Stimulated activated naive CD4-positive, alpha-beta T cell (primary cell): ENCODE data around the gene UGT2B28.
"Not testable (repeated sequence)": the region's sequence is repeated elsewhere in the genome, so short reads cannot be mapped to it uniquely, and the experiment has no call there.

ENCODE experiments used
- DNase-seq, 6 experiments: peaks; one replicate each; lab custom pipeline; 2025; lab: John Stamatoyannopoulos, UW

UGT2B28 gene

DNA sequence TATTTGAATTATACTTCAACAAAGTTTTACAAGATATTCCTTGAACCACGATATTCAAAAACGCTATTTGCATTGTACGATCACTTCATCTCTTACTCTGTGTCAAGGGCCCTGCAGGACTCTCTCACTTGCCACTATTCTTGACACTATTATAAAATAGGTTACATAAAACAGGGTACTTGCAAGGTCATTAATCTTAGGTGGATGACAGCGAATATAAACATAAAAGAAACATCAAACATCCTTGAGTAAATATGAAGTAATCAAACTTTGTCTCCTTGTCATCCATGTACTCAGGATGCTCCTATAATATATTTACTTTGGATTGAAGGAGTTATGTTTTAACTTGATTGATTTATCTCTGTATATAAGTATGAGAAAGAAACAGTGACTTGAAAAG is at the start of gene UGT2B28:
UGT2B28 (plus strand) TSS at position 395 of the 400 bp plus-strand sequence. CDS start 26 bp downstream, outside the sequence.
- not testable (repeated sequence) for DNase-seq

- no peak for DNase-seq
Measured at GRCh38 chr4:69239092-69239491, 41.2 kb upstream of the UGT2B28 start.

GRCh38 chr4:69239557-69240168 is 40.6 kb upstream of the UGT2B28 start:
- DNase-seq, result no peak

GRCh38 chr4:69240787-69241186 is 39.5 kb upstream of the UGT2B28 start:
- not testable (repeated sequence) for DNase-seq

- not testable (repeated sequence) for DNase-seq
Measured at GRCh38 chr4:69241746-69242145, 38.5 kb upstream of the UGT2B28 start.

- DNase-seq, result not testable (repeated sequence)
Measured at GRCh38 chr4:69242562-69243240, 37.6 kb upstream of the UGT2B28 start.

- not testable (repeated sequence) for DNase-seq
Measured at GRCh38 chr4:69250884-69251283, 29.4 kb upstream of the UGT2B28 start.

- DNase-seq, result not testable (repeated sequence)
Measured at GRCh38 chr4:69253147-69253772, 27.0 kb upstream of the UGT2B28 start.

DNA sequence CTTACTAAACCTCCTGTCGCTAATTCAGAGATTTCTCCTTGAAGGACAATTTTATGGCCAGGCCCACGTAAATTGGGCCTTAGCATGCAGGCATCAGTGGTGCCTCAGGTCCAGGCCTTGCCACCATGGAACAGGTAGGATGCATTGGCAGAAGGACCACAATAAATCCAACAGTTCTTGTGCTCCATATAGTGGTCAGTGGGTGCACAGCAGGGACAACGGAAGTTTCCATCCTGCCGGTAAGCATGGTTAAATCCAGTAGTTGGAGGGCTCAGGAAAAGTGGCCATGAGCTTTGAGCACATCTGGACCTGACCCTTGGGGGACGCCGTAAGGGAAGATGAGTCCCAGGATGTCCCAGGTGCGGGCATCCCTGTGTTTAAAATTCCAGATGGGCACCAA is 11.7 kb upstream of the UGT2B28 start:
- DNase-seq, result not testable (repeated sequence)

GRCh38 chr4:69296356-69296755 is 16.1 kb downstream of the UGT2B28 start:
- DNase-seq, result not testable (repeated sequence)

DNA sequence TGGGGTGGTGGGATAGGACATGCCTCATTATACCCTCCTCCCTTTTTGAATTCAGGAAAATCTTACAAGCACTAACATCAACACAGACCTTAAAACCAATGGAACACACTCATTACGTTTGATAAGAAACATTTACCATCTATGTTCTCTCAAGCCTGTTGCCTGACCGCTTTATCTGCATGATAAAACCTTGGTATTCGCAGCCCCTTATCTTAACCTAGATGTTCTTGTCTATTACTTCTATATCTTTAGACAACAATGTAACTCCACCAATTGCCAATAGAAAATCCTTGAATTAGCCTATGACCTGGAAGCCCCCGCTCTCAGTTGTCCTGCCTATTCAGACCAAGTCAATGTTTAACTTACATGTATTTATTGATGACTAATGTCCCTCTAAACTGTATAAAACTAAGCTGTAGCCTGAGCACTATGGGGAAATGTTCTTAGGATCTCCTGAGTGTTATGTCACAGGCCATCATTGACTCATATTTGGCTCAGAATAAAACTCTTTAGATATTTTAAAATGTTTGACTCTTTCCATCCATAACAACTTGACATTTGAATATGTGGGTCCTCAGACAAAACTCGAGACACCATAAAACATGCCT is 28.3 kb downstream of the UGT2B28 start:
- DNase-seq, result not testable (repeated sequence)

- DNase-seq, result not testable (repeated sequence)
Measured at GRCh38 chr4:69309549-69310076, 29.3 kb downstream of the UGT2B28 start.

GRCh38 chr4:69310262-69310661 is 30.0 kb downstream of the UGT2B28 start:
- DNase-seq, result not testable (repeated sequence)

DNA sequence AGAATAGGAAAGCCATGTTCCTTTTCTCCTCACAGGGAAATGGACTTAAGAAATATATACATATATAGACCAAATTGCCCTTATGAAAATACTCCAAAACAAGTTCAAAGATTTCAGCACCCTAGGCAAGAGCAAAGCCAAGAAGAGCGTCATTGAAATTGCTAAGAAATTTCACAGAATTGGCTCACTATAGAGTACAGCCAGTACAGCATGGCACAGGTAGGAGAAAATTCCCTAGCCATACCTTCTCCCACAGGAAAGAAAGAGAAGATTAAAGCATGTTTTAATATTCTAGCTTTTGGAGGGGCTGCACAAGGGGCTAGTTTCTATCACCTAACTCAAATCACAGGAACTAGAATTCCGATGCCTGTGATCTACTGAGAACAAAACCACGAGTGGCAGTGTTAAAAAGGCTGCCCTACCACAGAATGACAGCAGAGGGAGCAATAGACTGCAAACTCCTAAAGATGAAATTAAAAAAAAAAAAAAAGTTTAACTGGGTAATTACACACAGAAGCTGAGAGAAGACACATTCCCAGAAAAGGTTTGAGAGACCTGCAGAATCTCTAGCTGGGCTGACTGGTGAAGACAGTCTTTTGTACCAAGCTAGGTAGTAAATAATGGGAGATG is 37.5 kb downstream of the UGT2B28 start:
- peak in 4 of 6 experiments; percentile 1 to 5 (median 2) for DNase-seq

DNA sequence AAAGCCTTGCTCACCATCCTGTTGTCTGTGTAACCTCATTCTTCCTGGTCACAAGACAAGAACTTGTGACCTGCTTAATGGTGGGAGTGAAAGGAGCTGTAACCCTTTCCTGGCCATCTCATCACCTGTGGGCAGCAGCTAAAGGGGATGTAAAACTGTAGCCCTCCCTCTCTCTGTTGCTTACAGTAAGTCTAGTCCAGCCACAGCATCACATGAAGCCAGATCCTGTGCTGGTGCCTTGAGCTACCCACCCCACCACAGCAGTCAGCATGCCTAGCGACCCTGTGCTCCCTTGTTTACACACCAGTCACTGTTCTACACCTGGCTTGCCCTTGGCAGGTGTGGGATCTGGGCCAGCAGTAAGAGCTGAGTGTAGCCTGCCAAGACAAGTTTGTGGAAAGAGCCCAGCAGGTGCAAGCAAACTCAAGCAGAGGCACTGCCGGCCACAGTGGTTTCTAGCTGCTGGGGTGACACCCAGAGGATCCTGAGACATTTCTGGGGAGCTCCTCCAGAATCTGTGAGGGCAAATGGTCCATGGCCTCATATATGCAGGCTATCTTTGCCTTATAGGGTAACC is 41.0 kb downstream of the UGT2B28 start:
- no peak for DNase-seq

GRCh38 chr4:69322055-69322454 is 41.8 kb downstream of the UGT2B28 start:
- DNase-seq, result no peak

GRCh38 chr4:69323284-69323683 is 43.0 kb downstream of the UGT2B28 start:
- no peak for DNase-seq

- DNase-seq, result no peak
Measured at GRCh38 chr4:69330345-69331047, 50.2 kb downstream of the UGT2B28 start.

DNA sequence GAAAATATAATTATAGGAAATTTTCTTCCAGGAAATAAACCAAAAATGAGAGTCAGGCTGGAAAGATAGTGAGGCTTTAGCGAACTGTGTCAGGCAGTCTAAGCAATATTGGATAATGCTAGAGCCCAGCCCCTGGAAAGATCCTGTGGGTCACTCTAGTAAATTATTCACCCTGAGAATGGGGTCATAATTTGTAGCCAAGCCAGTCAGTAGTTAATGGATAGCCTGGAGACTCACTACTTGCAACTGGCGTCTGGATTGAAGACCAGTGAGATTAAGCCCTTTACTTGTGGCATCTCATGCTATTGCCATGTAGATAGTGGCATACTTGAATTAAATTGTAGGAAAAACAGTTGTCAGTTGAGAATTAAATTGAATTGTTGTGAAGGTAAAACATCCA is 51.0 kb downstream of the UGT2B28 start:
- DNase-seq, result not testable (repeated sequence)

DNA sequence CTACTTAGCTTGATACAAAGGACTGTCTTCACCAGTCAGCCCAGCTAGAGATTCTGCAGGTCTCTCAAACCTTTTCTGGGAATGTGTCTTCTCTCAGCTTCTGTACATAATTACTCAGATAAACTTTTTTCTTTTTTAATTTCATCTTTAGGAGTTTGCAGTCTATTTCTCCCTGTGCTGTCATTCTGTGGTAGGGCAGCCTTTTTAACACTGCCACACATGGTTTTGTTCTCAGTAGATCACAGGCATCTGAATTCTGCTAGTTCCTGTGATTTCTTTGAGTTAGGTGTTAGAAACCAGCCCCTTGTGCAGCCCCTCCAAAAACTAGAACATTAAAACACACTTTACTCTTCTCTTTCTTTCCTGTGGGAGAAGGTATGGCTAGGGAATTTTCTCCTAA is 55.2 kb downstream of the UGT2B28 start:
- DNase-seq, result not testable (repeated sequence)

DNA sequence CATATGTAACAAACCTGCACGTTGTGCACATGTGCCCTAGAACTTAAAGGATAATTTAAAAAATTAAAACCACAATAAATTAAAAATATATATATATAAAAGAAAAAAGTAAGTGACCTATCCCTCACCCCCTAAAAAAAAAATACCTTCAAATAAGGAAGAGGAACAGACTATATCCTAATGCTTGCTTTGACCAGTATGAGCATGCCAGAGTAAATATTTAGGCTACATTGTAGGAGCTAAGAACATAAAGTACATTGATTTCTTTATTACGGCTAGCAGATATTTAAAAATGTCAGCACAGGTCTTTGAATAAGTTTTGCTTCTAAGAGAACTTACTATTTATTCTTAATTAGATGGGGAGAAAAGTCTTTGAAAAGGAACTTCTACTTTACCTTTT is 62.8 kb downstream of the UGT2B28 start:
- not testable (repeated sequence) for DNase-seq
